Measurements from ENCODE around the gene TM9SF1.

DNA sequence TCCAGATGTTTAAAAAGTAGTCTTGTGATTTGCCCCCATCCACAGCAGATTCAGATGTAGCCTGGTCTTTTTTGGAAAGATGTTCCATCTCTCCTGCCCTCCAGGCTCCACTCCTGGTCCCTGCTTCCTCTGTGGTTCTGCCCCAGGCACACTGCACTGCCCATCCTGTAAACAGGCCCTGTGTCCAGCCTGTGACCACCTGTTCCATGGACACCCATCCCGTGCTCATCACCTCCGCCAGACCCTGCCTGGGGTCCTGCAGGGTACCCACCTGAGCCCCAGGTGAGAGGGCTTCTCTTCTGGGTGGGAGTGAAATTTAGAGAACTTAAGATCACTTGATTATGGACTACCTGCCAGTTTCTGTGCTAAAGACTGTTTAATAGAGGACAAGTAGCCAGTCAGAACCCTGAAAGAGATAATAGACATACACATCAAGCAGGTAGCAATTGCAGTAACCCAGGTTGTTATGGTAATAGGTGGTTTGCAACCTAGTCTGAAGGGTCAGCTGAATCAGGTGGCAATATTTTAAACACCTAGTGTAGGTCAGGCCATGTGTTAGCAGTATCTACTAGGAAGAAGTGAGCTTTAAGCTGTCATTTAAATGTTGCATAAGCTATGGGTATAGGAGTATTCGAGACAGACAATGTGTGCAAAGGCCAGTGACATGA, 45.8 kb downstream of the TM9SF1 start:
- TF ChIP-seq CTCF (IDR thresholded peaks at IDR 0.05) = no peak
- no peak for TF ChIP-seq POLR2A (IDR thresholded peaks at IDR 0.05)
